RWPE1 (cell line): ENCODE data around the gene GRIN3A.

Experiments used
- CTCF ChIA-PET: fragments of 350-600 bp; sonication (Branson Sonifier 250); formaldehyde crosslinking; extraction: SDS; loops from one replicate; lab custom pipeline; 2021; lab: Yijun Ruan, JAX
- POLR2A ChIA-PET: fragments of 400-600 bp; formaldehyde crosslinking; extraction: SDS; loops from one replicate; lab custom pipeline; 2020; ENCODE audit warnings: antibody characterized with exemption; ENCODE audit not compliant: low non-redundant PET; lab: Yijun Ruan, JAX
- DNase-seq: peaks from one replicate; pipeline ENCODE4 v3.0.0; 2012; ENCODE audit warnings: low spot score
- H3K27ac ChIP-seq: fragments of 450-650 bp; 2 replicates; pipeline ENCODE4 v1.5.1; 2017
- TF ChIP-seq, protein P1 (sequence below): fragments of 450-650 bp; conservative IDR thresholded peaks from 2 replicates; pipeline ENCODE4 v1.5.1; 2017; ENCODE audit warnings: low read depth, mild to moderate bottlenecking

Gene GRIN3A

GRCh38 chr9:101569741-101570501 lies 168.5 kb downstream of the GRIN3A start:
- no peak for DNase-seq
- ChIA-PET POLR2A (no interaction called here), CTCF (no interaction called here)
- TF ChIP-seq, protein P1, sequence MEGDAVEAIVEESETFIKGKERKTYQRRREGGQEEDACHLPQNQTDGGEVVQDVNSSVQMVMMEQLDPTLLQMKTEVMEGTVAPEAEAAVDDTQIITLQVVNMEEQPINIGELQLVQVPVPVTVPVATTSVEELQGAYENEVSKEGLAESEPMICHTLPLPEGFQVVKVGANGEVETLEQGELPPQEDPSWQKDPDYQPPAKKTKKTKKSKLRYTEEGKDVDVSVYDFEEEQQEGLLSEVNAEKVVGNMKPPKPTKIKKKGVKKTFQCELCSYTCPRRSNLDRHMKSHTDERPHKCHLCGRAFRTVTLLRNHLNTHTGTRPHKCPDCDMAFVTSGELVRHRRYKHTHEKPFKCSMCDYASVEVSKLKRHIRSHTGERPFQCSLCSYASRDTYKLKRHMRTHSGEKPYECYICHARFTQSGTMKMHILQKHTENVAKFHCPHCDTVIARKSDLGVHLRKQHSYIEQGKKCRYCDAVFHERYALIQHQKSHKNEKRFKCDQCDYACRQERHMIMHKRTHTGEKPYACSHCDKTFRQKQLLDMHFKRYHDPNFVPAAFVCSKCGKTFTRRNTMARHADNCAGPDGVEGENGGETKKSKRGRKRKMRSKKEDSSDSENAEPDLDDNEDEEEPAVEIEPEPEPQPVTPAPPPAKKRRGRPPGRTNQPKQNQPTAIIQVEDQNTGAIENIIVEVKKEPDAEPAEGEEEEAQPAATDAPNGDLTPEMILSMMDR, result no peak
- H3K27ac ChIP-seq, result no peak overlapping the region

GRCh38 chr9:101567725-101568350 lies 170.6 kb downstream of the GRIN3A start:
- H3K27ac ChIP-seq, result no peak overlapping the region
- ChIA-PET POLR2A (no interaction called here), CTCF (interaction anchor here (0.5 to 1.4 kb wide), 8 partner anchors 23 to 1596 kb away, joined by 3 to 8 read pairs (median 4); no protein-coding TSS in a partner anchor)
- no peak for DNase-seq
- TF ChIP-seq, protein P1, result no peak

- TF ChIP-seq, protein P1, result peak; percentile 73
These were observed 171.3 kb downstream of the GRIN3A start for GRCh38 chr9:101566904-101567724.

DNA sequence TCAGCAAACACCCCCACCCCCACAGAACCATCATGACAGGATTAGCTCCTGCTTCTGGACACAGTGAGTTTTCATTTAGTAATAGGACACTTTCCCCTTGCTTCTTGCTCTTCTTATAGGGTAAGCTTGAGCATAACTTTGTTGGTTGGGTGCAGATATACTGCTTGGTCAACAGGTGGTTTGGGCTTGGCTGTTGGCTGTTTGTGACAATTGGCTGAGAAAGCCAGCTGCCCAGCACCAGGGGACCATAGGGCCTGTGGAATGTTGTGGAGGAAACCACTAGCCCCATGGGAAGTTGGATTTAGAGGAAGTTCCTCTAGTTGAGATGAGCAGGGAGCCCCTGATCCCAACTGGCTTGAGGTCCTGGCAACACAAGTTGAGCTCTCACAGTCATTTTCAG lies 174.2 kb downstream of the GRIN3A start:
- TF ChIP-seq, protein P1, result no peak
- POLR2A ChIA-PET, result no interaction called here
- CTCF ChIA-PET, result interaction anchor here (0.6 to 1.0 kb wide), 3 partner anchors 23 to 252 kb away, joined by 3 to 4 read pairs (median 3); no protein-coding TSS in a partner anchor
- no peak overlapping the region for H3K27ac ChIP-seq
- DNase-seq, result no peak

More at GRCh38 chr9:101566904-101567724, 171.3 kb downstream of the GRIN3A start:
- DNase-seq, result peak; percentile 44
- ChIA-PET POLR2A (no interaction called here), CTCF (interaction anchor here (0.5 to 1.4 kb wide), 9 partner anchors 22 to 1595 kb away, joined by 3 to 8 read pairs (median 4); no protein-coding TSS in a partner anchor)
- no peak overlapping the region for H3K27ac ChIP-seq

GRCh38 chr9:101562966-101563365 lies 175.5 kb downstream of the GRIN3A start:
- no peak overlapping the region for H3K27ac ChIP-seq
- DNase-seq, result no peak
- ChIA-PET CTCF (no interaction called here), POLR2A (no interaction called here)
- TF ChIP-seq, protein P1, result no peak

DNA sequence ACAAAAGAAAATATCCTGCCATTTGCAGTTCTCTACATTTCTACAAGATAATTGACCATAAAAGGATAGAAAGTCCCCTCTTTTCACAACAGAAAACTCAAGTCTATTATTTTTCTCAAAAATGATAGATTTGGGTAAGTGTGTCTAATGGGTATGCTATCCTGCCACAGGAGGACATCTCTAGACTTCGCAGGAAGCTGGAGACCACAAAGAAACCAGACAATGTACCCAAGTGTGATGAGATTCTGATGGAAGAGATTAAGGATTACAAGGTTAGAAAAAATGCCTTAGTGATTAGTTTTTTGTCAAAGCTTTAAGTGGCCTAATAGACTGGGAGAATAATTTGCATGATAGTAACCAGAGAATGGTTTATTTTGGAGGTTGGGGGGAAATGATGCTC lies 176.7 kb downstream of the GRIN3A start:
- POLR2A ChIA-PET, result no interaction called here
- TF ChIP-seq, protein P1, result no peak
- no peak overlapping the region for H3K27ac ChIP-seq
- no peak for DNase-seq
- CTCF ChIA-PET, result no interaction called here
